ENCODE data around the gene PRUNE2.

DNA sequence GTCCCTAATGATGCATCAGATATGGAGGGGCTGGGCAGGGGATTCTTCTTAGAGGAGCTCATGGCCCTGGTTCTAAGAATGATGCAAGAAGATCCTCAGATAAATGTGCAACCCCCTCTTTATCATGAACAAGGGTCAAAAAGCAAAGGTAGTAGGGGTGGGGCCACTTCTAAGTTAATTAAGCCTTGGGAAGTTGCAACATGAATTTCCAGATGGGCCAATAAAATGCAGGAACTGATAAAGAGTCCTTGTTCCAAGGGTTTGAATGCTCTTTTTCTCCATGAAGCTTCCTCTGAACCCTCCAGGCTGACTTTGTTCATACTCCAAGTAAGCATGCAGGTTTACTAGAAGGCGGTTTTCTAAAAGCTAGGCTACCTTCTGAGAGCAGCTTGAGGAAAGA, 116.1 kb downstream of the PRUNE2 start:
- TF ChIP-seq, protein P1, sequence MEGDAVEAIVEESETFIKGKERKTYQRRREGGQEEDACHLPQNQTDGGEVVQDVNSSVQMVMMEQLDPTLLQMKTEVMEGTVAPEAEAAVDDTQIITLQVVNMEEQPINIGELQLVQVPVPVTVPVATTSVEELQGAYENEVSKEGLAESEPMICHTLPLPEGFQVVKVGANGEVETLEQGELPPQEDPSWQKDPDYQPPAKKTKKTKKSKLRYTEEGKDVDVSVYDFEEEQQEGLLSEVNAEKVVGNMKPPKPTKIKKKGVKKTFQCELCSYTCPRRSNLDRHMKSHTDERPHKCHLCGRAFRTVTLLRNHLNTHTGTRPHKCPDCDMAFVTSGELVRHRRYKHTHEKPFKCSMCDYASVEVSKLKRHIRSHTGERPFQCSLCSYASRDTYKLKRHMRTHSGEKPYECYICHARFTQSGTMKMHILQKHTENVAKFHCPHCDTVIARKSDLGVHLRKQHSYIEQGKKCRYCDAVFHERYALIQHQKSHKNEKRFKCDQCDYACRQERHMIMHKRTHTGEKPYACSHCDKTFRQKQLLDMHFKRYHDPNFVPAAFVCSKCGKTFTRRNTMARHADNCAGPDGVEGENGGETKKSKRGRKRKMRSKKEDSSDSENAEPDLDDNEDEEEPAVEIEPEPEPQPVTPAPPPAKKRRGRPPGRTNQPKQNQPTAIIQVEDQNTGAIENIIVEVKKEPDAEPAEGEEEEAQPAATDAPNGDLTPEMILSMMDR (IDR thresholded peaks at IDR 0.05): no peak
- no peak for TF ChIP-seq POLR2AphosphoS5 (IDR thresholded peaks at IDR 0.05)

Data from prostate gland (tissue), 2 donors.